Stomach (tissue), 9 donors: ENCODE results near the gene FAM89B. TPM values are rescaled to one million over a fixed set of nuclear protein-coding genes. Genes with fewer than 3 reads are reported as not detected.
A peak's percentile ranks its signal among the peaks of the same experiment; 100 is the strongest.

Experiments used
- DNase-seq, 2 donors: peaks; one replicate each; pipeline versions ENCODE4 v3.0.0 to v3.0.0-alpha.2; 2013 to 2019
- H3K27ac ChIP-seq, 5 donors: fragments of 200-600 bp in 4 of 5; sonication (generic) in 4 of 5; one replicate each; pipeline ENCODE4 v1.5.1; 2013 to 2019; ENCODE audit warnings: mild to moderate bottlenecking in 1 of 5, moderate library complexity in 1 of 5
- H3K27me3 ChIP-seq, 3 donors: fragments of 200-600 bp; sonication (generic); one replicate each; pipeline ENCODE4 v1.5.1; 2017 to 2019; ENCODE audit warnings: mixed run types in 1 of 3
- H3K36me3 ChIP-seq, 4 donors: fragments of 200-600 bp; sonication (generic); 1 replicate in 3 of 4; 2 replicates in 1 of 4; pipeline ENCODE4 v1.5.1; 2016 to 2019
- H3K4me1 ChIP-seq, 4 donors: fragments of 200-600 bp; sonication (generic); one replicate each; pipeline ENCODE4 v1.5.1; 2016 to 2019
- H3K4me3 ChIP-seq, 4 donors: fragments of 200-600 bp; sonication (generic) in 3 of 4; one replicate each; pipeline ENCODE4 v1.5.1; 2016 to 2019; ENCODE audit warnings: mild to moderate bottlenecking in 1 of 4
- H3K9me3 ChIP-seq, 4 donors: fragments of 200-600 bp; sonication (generic); one replicate each; pipeline ENCODE4 v1.5.1; 2016 to 2019
- CTCF ChIP-seq, 7 experiments: fragments of 450-650 bp in 4 of 7; fragments of 200-600 bp in 3 of 7; sonication (generic) in 3 of 7; IDR thresholded peaks; one replicate each; pipeline ENCODE4 v1.5.1; 2016 to 2019; ENCODE audit warnings: antibody characterized with exemption in 7 of 7, control low read depth in 2 of 7, mild to moderate bottlenecking in 1 of 7
- EP300 ChIP-seq: sonication (generic); formaldehyde crosslinking; IDR thresholded peaks from one replicate; pipeline ENCODE4 v1.6.1; 2017; ENCODE audit warnings: antibody characterized with exemption
- POLR2A ChIP-seq, 4 donors: fragments of 450-650 bp; IDR thresholded peaks; one replicate each; pipeline ENCODE4 v1.6.1; 2016; ENCODE audit warnings: antibody characterized with exemption in 4 of 4, control low read depth in 2 of 4, mild to moderate bottlenecking in 1 of 4, moderate library complexity in 1 of 4
- POLR2AphosphoS5 ChIP-seq, 3 donors: sonication (generic); formaldehyde crosslinking; IDR thresholded peaks; one replicate each; pipeline ENCODE4 v1.6.1; 2016; ENCODE audit warnings: antibody characterized with exemption in 3 of 3
- WGBS, 5 donors: extraction: QIAGEN DNeasy Blood & Tissue Kit in 3 of 5; methylation state at CpG; one replicate each; pipeline versions ENCODE4 v1.1.5 to v1.1.7; 2013 to 2018; 5-methylcytosine and 5-hydroxymethylcytosine counted together
- intact Hi-C: fragments of 100-400 bp; cut with DNase I; formaldehyde crosslinking; loops from one replicate; pipeline ENCODE4 v1.15.1; 2023; ENCODE audit warnings: low total_unique reads
- polyA plus RNA-seq, 3 donors: library from polyadenylated mRNA; stranded (reverse); fragments of 200-250 nt; gene quantifications; one replicate each; pipeline ENCODE4 v1.2.3, GENCODE V29; 2013
- total RNA-seq, 5 donors: library from RNA; depleted of rRNA; stranded (reverse); fragments of >200 nt; gene quantifications; one replicate each; pipeline versions ENCODE4 v1.1.0 to v1.2.3, GENCODE V29; 2014 to 2016
- donor health status: healthy with polysubstance abuse.
- donor health status: Bipolar disorder and iron deficiency.
- donor health status: healthy.

Gene FAM89B
- total and polyA plus RNA-seq, 8 donors, result 3.9 to 68.2 (median 56.8) TPM

- H3K27ac ChIP-seq, result peak overlapping the region; percentile 77 to 85 (median 81)
- H3K27me3 ChIP-seq, result no peaks in the 10 kb centered on the region
- peak overlapping the region; percentile 32 to 61 (median 42) for H3K4me3 ChIP-seq
- WGBS, 5 donors, result 11 to 37% (median 14%) methylated on average over 20 to 64 of the region's 64 CpGs
- TF ChIP-seq POLR2AphosphoS5 (IDR thresholded peaks at IDR 0.05) (peak in 2 of 3 donors; percentile 45 to 64), POLR2A (IDR thresholded peaks at IDR 0.05) (no peak), EP300 (no peak), CTCF (IDR thresholded peaks at IDR 0.05) (no peak)
- H3K9me3 ChIP-seq, result no peaks in the 10 kb centered on the region
- DNase-seq, result peak; percentile 95 to 98
- H3K4me1 ChIP-seq, result peaks cover 17 to 40% (median 37%) of the 10 kb centered on the region in 4 donors
- H3K36me3 ChIP-seq, result peaks cover 0 to 66% (median 32%) of the 10 kb centered on the region in 4 donors
- intact Hi-C loops, result no loop called here
Observed at GRCh38 chr11:65546217-65546958, 25.9 kb upstream of the FAM89B start.

GRCh38 chr11:65547446-65548125 is 24.8 kb upstream of the FAM89B start:
- Histone ChIP-seq H3K27ac (peak overlapping the region in 1 of 5 donors; percentile 81), H3K4me1 (peaks cover 10 to 45% (median 40%) of the 10 kb centered on the region in 4 donors), H3K4me3 (no peak overlapping the region), H3K27me3 (no peaks in the 10 kb centered on the region), H3K36me3 (peaks cover 0 to 74% (median 38%) of the 10 kb centered on the region in 4 donors), H3K9me3 (no peaks in the 10 kb centered on the region)
- 78 to 89% (median 83%) methylated on average over 23 to 52 of the region's 52 CpGs for WGBS, 5 donors
- TF ChIP-seq CTCF (IDR thresholded peaks at IDR 0.05) (no peak), POLR2AphosphoS5 (IDR thresholded peaks at IDR 0.05) (no peak), POLR2A (IDR thresholded peaks at IDR 0.05) (no peak), EP300 (no peak)
- no peak for DNase-seq
- intact Hi-C loops, result no loop called here

- Histone ChIP-seq H3K9me3 (no peaks in the 10 kb centered on the region), H3K36me3 (peaks cover 0 to 76% (median 38%) of the 10 kb centered on the region in 4 donors), H3K4me3 (no peak overlapping the region), H3K27me3 (no peaks in the 10 kb centered on the region), H3K4me1 (peaks cover 10 to 53% (median 45%) of the 10 kb centered on the region in 4 donors), H3K27ac (no peak overlapping the region)
- DNase-seq, result no peak
- WGBS, 5 donors, result 88 to 96% (median 93%) methylated on average over 3 of the region's 3 CpGs
- intact Hi-C loops, result no loop called here
- TF ChIP-seq POLR2A (IDR thresholded peaks at IDR 0.05) (no peak), EP300 (no peak), POLR2AphosphoS5 (IDR thresholded peaks at IDR 0.05) (no peak), CTCF (IDR thresholded peaks at IDR 0.05) (no peak)
Observed at GRCh38 chr11:65548395-65548794, 23.9 kb upstream of the FAM89B start.

- no peak for DNase-seq
- H3K27me3 ChIP-seq, result no peaks in the 10 kb centered on the region
- no peaks in the 10 kb centered on the region for H3K9me3 ChIP-seq
- intact Hi-C loops, result no loop called here
- no peak overlapping the region for H3K27ac ChIP-seq
- no peak for TF ChIP-seq EP300
- no peak for TF ChIP-seq CTCF (IDR thresholded peaks at IDR 0.05)
- TF ChIP-seq POLR2A (IDR thresholded peaks at IDR 0.05), result no peak
- no peak for TF ChIP-seq POLR2AphosphoS5 (IDR thresholded peaks at IDR 0.05)
- no peak overlapping the region for H3K4me3 ChIP-seq
- peaks cover 10 to 60% (median 52%) of the 10 kb centered on the region in 4 donors for H3K4me1 ChIP-seq
- peaks cover 0 to 76% (median 42%) of the 10 kb centered on the region in 4 donors for H3K36me3 ChIP-seq
- WGBS, 5 donors, result 90 to 93% (median 92%) methylated on average over 3 of the region's 3 CpGs
Observed at GRCh38 chr11:65549096-65549495, 23.2 kb upstream of the FAM89B start.
